NCI-H82 treated with DMSO at 0.1 percent for 48 hours (cell line): ENCODE data around the gene ISX.
A peak's percentile ranks its signal among the peaks of the same experiment; 100 is the strongest.
"Not testable (repeated sequence)": the region's sequence is repeated elsewhere in the genome, so short reads cannot be mapped to it uniquely, and the experiment has no call there.

Experiments
- DNase-seq: peaks from one replicate; lab custom pipeline; 2025; ENCODE audit not compliant: unreplicated experiment; lab: John Stamatoyannopoulos, UW

The ISX gene

DNA sequence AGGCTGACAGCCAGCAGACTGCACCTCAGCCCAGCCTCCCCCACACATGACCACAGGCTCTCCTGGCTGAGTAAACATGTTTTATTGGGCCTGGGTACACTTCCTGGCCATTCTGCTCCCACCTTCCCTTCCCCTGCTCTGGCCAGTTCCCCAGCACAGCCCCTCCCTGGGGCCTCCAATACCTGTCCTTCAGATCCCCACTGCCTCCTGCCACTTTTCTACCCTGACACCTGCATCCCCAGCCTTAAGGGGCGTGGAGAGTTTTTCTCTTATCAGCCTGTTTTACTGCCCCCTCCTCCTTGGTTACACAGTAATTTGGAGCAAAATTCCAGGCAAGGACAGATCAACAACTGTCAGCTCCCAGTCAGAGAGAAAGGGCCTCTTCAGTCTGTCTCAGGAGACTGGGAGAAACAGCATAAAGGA is at the start of gene ISX:
Gene ISX (plus strand): TSS at position 363 of the 423 bp plus-strand sequence. CDS start 930 bp downstream, outside the sequence.
- DNase-seq: no peak

DNA sequence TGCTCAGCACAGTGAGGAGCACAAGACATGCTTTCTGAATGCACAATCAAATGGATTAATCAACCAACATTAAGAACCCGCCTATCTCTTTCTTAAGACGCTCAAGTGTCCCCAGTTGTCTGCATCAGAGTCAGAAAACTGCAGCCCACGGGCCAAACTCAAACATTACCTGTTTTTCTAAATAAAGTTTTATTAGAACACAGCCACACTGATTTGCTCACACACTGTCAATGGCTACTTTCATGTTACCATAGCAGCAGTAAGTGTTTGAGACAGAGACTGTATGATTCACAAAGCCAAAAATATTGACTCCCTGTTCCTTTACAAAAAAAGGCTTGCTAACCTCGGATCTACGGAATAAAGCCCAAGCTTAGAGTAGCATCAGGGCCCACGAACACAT is 49.0 kb upstream of the ISX start:
- DNase-seq: no peak

DNA sequence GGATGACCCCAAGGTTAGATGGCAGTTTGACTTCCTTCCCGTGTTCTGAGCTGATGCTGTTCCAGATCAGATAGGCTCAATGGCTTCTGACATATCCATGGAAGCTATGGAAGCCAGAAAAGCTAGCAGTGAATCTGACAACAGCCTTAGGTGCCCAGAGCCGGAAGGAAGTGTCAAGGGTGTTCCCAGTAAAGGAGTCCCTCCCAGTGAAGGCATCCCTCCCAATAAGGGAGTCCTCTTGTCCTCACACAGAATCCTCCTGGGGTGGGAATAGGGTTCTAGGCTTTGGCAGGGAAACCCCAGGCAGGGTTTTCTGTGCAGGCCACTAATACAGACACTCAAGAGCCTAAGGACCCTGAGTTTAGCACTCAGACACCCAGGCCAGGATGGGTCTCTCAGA is 47.0 kb upstream of the ISX start:
- no peak for DNase-seq

- DNase-seq: no peak
Measured at GRCh38 chr22:35020517-35020916, 45.4 kb upstream of the ISX start.

GRCh38 chr22:35021161-35021560 is 44.8 kb upstream of the ISX start:
- DNase-seq: no peak

GRCh38 chr22:35022291-35022690 is 43.7 kb upstream of the ISX start:
- DNase-seq: no peak

- DNase-seq: peak; percentile 4
Measured at GRCh38 chr22:35023692-35024363, 42.1 kb upstream of the ISX start.

DNA sequence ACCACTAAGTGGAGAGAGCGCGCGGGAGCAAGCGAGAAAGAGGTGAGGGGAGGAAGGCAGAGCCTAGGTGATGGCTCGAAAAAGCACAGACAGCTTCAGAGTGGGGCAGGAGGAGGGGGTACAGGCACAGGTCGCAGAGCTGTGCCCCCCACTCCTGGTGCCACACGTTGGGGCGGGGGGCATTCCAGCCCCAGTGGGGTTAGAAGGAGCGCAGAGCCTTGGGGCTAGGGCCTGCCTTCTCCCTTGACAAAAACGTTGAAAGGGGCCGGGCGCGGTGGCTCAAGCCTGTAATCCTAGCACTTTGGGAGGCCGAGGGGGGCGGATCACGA is 41.6 kb upstream of the ISX start:
- no peak for DNase-seq

DNA sequence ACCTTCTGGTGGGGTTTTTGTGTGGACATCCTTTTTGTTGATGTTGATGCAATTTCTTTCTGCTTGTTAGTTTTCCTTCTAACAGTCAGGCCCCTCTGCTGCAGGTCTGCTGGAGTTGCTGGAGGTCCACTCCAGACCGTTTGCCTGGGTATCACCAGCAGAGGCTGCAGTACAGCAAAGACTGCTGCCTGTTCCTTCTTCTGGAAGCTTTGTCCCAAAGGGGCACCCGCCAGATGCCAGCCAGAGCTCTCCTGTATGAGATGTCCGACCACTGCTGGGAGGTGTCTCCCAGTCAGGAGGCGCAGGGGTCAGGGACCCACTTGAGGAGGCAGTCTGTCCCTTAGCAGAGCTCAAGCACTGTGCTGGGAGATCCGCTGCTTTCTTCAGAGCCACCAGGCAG is 35.8 kb upstream of the ISX start:
- DNase-seq: not testable (repeated sequence)

- DNase-seq: no peak
Measured at GRCh38 chr22:35032571-35032970, 33.4 kb upstream of the ISX start.

DNA sequence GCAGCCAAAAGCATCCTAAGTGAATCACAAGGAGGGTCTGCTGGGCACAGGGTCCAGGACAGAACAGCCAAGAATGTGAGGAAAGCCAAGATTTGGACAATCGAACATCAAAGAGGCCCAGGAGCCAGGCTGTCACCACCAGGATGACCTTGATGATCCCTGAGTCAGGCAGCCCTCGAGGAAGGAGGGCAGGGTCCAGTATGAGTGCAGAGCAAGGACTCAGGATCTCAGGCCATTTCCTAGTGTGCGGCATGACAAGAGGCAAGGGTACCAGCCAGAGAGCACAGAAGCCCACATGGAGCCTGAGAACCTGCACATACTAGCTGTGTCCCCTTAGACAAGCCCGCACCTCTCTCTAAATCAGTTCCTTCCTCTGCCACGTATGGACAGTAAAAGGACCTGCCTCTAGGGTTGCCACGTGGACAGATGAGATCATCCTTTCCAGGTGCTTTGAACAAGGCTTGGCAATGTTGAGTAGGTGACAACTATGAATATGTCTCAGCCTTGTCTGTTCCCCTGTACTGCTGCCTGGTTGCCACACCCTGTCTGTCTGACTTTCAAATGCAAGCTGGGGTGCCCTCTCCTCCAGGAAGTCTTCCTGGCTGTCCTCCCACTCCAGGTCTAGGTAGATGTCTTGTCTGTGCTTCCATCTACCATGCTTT is 32.2 kb upstream of the ISX start:
- no peak for DNase-seq

DNA sequence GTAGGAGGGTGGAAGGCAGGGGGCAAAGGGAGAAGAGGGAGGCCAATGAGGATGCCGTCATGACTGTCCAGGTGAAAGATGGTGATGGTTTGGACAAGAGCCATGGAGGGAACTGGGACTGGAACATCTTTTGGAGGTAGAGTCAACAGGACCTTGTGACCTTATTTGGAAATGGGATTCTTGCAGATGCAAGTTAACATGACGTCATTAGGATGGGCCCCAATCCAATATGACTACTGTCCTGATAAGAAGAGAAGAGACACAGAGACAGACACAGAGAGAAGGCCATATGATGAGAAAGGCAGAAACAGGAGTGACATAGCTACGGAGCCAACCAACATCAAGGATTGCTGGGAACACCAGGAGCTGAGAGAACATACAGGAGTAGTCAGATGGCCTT is 31.0 kb upstream of the ISX start:
- no peak for DNase-seq

GRCh38 chr22:35037089-35037488 is 28.9 kb upstream of the ISX start:
- peak; percentile 3 for DNase-seq

DNA sequence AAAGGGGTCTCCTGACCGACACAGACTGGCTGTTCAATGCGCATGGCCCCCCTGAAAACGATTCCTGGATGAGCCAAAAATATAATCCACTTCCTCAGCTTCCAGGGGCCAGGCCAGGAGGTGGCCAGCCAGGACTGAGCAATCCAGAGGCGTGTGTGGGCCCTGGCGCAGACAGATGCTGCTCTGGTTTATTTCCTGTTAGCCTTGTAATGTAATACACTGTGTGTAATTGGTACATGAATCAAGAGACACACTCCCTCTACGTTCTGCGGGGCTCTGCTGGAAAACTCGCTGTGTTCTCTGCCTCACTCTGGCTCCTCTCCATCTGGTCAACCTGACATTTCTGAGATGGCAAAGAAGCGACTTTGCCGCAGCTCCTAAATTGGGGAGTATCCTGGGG is 26.3 kb upstream of the ISX start:
- no peak for DNase-seq

DNA sequence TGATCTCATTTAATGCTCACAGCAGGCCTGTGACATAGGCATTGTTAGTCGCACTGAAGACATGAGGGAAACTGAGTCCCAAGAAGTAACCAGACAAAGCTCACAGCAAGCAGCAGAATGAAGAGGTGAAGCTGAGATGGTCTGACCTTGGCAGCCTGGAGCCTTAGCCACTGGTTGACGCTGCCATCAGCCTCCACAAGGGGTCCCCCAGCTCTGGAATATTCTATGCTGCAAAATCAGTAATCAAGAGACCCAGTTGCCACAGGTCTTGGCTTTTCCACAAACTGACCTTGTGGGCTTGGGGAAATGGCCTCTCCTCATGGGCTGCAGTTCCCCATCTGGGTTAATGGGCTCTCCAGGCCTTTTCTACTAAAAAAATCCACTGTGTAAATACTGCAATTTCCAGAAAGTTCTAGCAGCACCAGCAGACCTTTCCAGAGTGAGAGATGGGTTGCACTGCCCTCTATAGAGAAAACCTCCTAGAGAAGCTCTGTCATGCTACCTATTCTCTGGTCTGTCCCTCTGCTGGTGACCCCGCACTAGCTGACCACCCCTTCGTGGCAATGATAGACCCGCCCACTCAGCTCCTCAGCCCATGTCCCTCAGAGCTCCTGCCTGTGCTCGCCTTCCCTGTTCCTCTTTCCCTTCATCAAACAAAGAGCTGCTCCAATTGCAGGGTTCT is 22.6 kb upstream of the ISX start:
- no peak for DNase-seq

GRCh38 chr22:35043934-35044319 is 22.0 kb upstream of the ISX start:
- DNase-seq: no peak

- DNase-seq: no peak
Measured at GRCh38 chr22:35044607-35045390, 21.2 kb upstream of the ISX start.

DNA sequence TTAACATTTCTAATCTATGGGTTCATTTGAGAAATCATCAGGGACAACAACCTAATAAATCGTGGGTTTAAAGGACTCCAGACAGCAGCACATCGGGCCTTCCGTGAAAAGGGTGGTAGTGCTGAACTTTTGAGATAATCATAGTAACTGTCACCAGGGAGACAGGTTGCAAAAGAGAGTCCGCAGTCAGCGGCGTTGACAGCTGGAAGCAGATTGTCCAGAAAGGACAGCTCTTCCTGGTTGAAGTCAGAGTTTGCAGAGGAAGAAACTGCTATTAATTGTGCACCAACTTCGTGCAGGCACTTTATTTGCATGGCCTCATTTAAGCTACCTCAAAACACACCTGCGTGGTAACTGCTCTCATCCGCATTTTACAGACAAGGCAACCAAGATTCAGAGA is 20.5 kb upstream of the ISX start:
- no peak for DNase-seq

GRCh38 chr22:35046744-35047462 is 19.1 kb upstream of the ISX start:
- no peak for DNase-seq

DNA sequence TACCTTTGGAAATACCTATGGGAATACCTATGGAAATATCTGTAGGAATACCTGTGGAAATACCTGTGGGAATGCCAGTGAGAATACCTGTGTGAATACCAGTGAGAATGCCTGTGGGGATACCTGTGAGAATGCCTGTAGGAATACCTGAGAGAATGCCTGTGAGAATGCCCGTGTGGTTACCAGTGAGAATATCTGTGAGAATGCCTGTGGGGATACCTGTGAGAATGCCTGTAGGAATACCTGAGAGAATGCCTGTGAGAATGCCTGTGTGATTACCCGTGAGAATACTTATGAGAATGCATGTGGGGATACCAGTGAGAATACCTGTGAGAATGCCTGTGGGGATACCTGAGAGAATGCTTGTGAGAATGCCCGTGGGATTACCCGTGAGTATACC is 15.9 kb upstream of the ISX start:
- not testable (repeated sequence) for DNase-seq

- no peak for DNase-seq
Measured at GRCh38 chr22:35051013-35051535, 14.9 kb upstream of the ISX start.
